HG03442 (cell line): ENCODE data around the gene RPS6KA2.

Source experiments
- ATAC-seq: cut with Tn5 transposase; IDR thresholded peaks from one replicate; pipeline ENCODE4 v1.9.1; 2021; ENCODE audit warnings: mild to moderate bottlenecking, moderate library complexity; ENCODE audit not compliant: unreplicated experiment

The RPS6KA2 gene

DNA sequence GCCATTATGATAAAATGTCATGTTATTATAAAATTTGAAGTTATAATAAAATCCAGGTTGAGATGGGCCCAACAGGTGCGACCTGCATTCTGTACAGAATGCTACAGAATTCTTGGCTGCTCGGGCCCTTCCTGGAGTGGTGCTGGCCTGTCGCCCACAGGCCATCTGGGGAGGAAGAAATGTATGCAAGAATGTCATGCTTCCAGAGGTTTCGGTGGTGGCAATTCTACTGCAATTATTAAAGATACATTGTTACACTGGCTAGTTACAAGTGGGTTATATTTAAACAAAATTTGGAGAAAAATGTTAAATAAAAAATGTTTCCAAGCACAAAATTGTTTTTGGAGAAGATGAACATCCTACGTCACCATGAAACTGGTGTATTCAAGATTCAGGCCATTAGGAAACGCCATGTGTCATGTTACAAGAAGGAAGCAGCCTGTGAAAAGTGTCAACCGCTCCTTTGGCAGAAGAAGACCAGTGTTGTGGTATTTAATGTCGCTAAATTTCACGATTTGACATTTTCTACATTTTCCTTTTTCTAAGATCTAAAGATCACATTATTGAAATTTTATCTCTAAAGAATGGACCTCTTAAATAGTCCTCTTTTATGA lies 47.7 kb downstream of the RPS6KA2 start:
- ATAC-seq: no peak

GRCh38 chr6:166578536-166579236 lies 48.4 kb downstream of the RPS6KA2 start:
- no peak for ATAC-seq

GRCh38 chr6:166575205-166575604 lies 51.8 kb downstream of the RPS6KA2 start:
- ATAC-seq: no peak

- ATAC-seq: no peak
Observed at GRCh38 chr6:166573511-166574216, 53.4 kb downstream of the RPS6KA2 start.

DNA sequence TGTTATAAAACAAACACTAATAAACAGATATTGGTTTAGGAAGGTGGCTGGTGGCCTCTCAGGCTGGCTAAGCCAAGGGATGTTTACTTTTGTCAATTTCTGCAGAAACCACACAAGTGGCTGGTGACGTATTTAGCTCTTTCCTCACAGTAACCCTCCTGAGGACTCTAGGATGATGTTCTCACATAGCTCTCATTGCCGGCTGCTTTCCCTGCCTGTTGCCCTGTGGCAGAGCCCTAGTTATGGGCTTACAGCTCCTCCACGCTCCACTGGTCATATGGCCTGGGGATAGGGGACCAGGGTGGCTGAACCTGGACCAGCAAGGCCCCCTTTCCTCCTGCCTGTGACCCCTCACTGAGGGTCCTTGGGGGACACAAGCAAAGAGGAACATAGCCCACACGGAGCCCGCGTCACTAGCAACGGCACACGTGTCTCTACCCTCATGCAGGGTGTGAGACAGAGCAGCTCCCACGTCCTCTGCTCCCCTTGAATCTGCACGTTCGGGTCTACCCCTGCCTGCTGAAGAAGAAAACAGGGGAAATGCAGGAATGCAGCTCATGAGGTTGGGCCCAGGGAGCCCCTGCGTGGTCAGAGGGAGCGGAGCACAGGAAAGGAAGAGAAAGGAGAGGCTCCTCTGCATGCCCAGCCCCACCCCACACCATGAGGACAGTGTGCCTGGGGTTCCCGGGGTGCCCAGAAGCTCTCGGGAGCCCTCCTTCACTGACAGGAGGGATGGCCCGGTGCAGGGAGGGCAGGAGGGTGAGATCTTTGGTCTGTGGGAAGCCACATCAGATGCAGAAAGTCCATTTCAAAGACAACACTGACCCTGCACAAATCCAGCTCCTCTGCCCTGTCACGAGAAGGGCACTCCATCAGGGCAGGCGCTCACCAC lies 54.4 kb downstream of the RPS6KA2 start:
- ATAC-seq: no peak

DNA sequence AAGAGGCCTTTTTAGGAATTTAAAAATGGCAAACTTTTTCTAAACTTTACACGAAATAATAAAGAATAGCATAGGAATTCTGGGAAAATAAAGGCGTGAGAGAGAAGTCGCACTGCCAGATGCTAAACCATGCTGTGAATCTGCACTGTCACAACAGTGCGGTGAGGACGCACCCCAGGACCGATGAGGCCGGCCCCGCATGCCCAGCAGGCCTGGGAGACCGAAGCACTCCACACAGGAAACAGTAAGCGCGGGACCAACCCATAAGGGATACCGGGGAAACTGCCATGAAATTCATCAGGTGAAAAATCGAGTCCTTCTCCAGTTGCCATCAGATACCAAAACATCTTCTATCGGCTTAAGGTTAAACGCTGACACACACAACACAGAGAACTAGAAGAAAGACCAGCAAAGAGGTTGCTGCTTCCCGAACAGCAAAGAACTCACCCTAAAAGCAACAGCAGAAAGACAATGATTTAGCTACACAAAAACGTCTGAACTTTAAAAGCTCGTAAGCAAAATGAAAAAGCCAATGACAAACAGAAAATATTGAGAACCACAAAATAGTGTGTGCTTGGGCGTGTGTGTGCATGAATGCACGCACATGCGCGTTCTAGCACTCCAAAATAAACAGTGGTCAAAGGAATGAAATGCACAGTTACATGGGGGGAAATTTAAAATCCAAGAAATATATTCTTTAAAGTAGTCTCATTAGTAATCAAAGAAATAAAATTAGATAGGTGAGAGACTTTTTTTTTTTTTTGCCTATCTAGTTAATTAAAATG lies 55.9 kb downstream of the RPS6KA2 start:
- no peak for ATAC-seq

DNA sequence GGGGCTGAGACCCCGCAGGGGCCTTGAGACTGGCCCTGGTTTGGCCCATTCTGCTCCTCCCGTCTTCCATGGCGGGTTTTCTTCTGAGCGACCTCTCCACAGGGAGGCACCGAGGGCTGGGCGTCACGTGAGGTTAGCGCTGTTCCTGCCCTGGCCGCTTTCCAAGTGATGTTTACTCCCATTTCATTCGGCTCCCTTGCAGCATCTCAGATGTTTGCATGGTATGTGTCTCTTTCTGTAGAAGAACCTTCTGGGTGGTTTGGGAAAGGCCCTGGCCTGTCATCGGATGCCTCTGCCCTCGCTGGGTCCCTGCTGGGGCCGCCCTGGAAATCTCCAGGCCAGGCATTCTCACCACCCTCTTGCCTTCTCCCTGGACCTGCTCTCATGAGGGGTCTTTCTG lies 57.8 kb downstream of the RPS6KA2 start:
- no peak for ATAC-seq

- no peak for ATAC-seq
Observed at GRCh38 chr6:166567813-166568212, 59.2 kb downstream of the RPS6KA2 start.

DNA sequence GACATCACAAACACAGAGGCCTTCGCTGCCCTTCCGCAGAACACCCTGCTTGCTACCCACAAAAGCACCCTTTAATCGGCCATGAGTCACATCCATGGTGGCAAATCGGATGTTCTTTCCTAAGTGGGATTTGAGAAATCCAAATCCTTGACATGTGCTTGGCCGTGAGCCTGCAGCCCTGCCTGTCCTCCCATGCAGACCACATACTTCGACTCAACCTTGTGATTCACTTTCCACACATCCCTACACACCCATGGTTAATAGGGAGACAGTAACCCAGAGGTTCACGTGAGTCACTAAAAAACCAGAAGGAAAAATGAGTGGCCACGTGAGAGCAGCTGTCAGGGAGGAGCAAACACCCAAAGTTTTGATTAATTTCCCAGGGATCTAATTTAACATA lies 59.9 kb downstream of the RPS6KA2 start:
- ATAC-seq: no peak

DNA sequence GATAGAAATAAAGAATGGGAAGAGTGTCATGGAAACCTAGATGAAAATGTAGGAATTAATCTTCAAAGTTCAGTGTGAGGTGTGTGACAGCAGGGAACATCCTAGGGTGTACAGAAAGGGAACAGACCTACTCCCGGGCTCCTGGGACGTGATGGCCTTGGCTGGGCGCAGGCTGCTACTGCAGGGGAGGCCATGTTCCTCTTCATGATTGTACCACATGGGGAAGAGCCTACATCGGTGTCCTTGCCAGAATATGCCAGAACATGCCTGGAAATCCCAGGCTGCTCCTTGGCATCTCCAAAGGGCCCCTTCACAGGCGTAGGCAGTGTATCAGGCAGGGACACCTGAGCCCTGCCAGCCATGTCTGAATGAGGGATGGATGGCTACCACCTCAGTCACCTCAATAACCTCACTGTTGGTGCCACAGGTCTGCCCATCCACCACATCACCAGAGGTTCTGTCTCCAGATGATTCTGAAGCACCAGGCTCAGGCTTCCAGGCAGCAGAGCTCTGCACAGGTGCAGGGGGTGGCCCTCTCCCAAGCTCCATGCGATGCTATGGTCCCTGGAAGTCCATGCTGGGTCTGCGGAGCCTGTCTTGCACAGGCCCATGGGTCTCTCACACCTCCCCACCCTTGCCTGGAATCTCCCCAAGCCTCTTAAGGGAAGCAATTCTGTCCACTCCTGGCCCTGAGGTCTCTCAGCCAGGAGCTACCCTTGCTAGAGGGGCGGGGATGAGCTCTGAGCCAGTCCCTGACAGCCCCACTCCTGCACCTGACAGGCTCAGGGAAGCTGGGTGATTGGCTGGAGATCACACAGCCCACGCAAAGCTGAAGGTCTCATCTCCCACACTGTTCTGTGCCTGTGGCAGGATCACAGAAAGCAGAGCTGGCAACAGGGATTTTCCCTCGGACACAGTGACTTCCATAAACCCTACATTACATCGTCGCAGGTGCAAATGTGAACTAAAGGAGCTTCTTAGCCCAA lies 60.7 kb downstream of the RPS6KA2 start:
- ATAC-seq: no peak

- no peak for ATAC-seq
Observed at GRCh38 chr6:166565084-166565967, 61.7 kb downstream of the RPS6KA2 start.

DNA sequence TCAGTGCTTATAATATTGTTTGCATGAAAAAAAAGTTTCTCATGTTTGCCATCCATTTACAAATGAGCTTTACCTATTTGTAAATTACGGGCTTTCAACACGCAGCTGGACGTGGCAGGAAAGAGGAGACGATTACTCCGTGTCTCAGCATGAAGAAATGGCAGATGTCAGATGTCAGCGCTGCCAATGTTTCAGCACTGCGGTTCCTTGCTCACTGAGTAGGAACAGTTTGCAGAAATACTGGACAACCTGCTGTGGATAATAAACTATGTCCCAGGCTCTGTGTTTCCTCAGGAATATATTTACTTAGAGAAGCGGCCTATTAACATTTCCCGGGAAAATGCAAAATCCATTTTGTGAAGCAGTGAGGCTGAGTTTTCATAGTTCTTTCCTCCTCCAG lies 63.2 kb downstream of the RPS6KA2 start:
- no peak for ATAC-seq

- no peak for ATAC-seq
Observed at GRCh38 chr6:166563200-166563599, 63.9 kb downstream of the RPS6KA2 start.

DNA sequence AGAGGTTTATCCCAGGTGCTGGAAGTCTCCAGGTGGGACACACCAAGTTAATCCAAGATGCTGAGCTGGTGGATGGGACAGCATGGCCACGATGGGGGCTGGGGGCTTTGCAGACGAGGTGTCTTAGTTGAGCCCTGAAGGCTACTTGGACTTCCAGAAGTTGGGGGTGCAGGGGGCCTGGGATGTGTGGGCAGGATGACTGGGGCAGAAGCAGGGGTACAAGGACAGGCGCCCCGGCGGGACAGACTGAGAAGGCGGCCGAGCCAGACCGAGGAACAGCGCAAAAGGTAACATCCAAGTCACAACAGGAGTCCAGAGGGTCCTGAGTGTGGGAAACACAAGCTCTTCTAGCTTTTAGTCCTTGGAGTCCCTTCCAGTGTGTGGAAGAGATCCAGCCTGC lies 64.3 kb downstream of the RPS6KA2 start:
- no peak for ATAC-seq

DNA sequence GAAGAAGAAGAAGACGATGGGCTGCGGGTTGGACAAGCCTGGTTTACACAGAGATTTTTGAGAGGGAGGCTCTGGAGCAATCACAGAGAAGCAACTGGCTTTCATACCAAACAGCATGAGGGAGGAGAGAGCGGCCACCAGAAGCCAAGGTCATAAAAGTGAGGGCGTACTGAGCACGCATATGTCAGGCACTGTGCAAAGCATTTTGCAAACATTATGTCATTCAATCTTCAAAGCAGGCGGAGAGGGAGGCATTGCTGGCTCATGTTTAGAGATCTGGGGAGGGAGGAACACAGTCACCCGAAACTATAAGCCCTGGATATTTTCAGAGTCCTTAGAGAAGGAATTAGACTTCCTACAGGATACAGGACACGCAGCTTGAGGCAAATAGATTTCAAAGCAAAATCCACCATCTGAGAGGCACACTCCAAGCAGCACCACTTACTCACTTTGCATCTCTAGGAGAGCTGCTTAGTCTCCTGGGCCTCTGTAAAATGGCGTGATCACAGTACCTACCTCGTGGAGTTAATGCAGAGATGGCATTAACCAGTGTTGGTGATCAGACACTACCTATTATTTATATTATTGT lies 65.2 kb downstream of the RPS6KA2 start:
- ATAC-seq: no peak

GRCh38 chr6:166560222-166560621 lies 66.8 kb downstream of the RPS6KA2 start:
- no peak for ATAC-seq

GRCh38 chr6:166559662-166560061 lies 67.4 kb downstream of the RPS6KA2 start:
- ATAC-seq: no peak

DNA sequence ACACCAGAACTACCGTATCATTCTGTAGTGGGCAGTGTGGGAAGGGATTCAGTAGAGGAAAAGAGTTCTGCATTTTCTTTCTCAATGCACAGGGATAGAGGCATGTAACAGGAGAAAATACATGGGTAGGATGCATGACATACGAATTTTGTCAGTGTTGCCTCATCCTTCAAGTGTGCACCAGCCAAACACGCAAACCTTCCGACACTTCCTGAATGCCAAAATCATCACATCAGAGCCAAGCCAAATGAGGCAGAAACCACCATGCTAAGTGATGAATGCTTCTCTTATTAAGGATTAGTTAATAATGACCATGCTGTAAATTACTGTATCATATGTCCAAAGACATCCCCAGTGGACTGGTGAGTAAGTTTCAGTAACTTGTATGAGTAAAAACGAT lies 67.8 kb downstream of the RPS6KA2 start:
- ATAC-seq: no peak
